Heart right ventricle (tissue), 16 donors: ENCODE measurements around the gene LMF2. TPM values are rescaled to one million over a fixed set of nuclear protein-coding genes. Genes with fewer than 3 reads are reported as not detected.
A peak's percentile ranks its signal among the peaks of the same experiment; 100 is the strongest.

Source experiments
- ATAC-seq, 8 donors: fragments of 200-7000 bp; cut with Tn5 transposase; one replicate each; pipeline ENCODE4 v1.9.1; 2020; ENCODE audit warnings: mild to moderate bottlenecking in 8 of 8, moderate library complexity in 8 of 8, moderate number of reproducible peaks in 1 of 8
- DNase-seq, 2 donors: peaks; one replicate each; pipeline ENCODE4 v3.0.0-alpha.2; 2020
- H3K27ac ChIP-seq, 10 donors: fragments of 200-600 bp; sonication (generic) in 2 of 10; one replicate each; pipeline versions ENCODE4 v1.5.0 to v1.8.0; 2020 to 2022; ENCODE audit warnings: mild to moderate bottlenecking in 3 of 10
- H3K27me3 ChIP-seq, 7 donors: fragments of 200-600 bp; one replicate each; pipeline ENCODE4 v1.8.0; 2021 to 2022; ENCODE audit warnings: mild to moderate bottlenecking in 2 of 7
- H3K36me3 ChIP-seq, 9 donors: fragments of 200-600 bp; sonication (generic) in 1 of 9; one replicate each; pipeline versions ENCODE4 v1.5.0 to v1.8.0; 2020 to 2022; ENCODE audit warnings: mild to moderate bottlenecking in 2 of 9
- H3K4me1 ChIP-seq, 9 donors: fragments of 200-600 bp; sonication (generic) in 1 of 9; one replicate each; pipeline versions ENCODE4 v1.5.0 to v1.8.0; 2020 to 2022; ENCODE audit warnings: mild to moderate bottlenecking in 4 of 9
- H3K4me3 ChIP-seq, 10 donors: fragments of 200-600 bp; sonication (generic) in 2 of 10; one replicate each; pipeline versions ENCODE4 v1.5.0 to v1.8.0; 2020 to 2022; ENCODE audit warnings: mild to moderate bottlenecking in 7 of 10, moderate library complexity in 2 of 10
- H3K9me3 ChIP-seq, 11 donors: fragments of 200-600 bp in 10 of 11; sonication (generic) in 2 of 11; one replicate each; pipeline versions ENCODE4 v1.5.0 to v1.8.0; 2013 to 2022; ENCODE audit warnings: mild to moderate bottlenecking in 2 of 11, control low read depth in 1 of 11, moderate library complexity in 1 of 11
- CTCF ChIP-seq, 9 donors: fragments of 200-600 bp; sonication (generic) in 2 of 9; IDR thresholded peaks; one replicate each; pipeline versions ENCODE4 v1.5.0 to v1.8.0; 2021 to 2022; ENCODE audit warnings: antibody characterized with exemption in 9 of 9, mild to moderate bottlenecking in 5 of 9, moderate library complexity in 1 of 9
- WGBS, 2 donors: extraction: QIAGEN DNeasy Blood & Tissue Kit; methylation state at CpG; one replicate each; pipeline ENCODE4 v1.1.7; 2013; ENCODE audit warnings: inconsistent platforms in 1 of 2; 5-methylcytosine and 5-hydroxymethylcytosine counted together
- intact Hi-C, 10 donors: fragments of 100-400 bp; cut with DNase I; formaldehyde crosslinking; loops; one replicate each; pipeline versions ENCODE4 v1.11.1 to v1.14.2; 2022
- polyA plus RNA-seq, 2 donors: library from polyadenylated mRNA; stranded (reverse); fragments of 200-250 nt; gene quantifications; one replicate each; pipeline ENCODE4 v1.2.3, GENCODE V29; 2013
- total RNA-seq, 10 donors: library from RNA; stranded (reverse); fragmentation: NEBNext Ultra II Directional in 3 of 10; extraction: Animal tissue kit (Norgen Biotek cat#: 25700) in 3 of 10; gene quantifications; one replicate each; pipeline versions ENCODE4 v1.2.1 to v1.2.4, GENCODE V29; 2021 to 2023
- donor health status: Arrhythmogenic right ventricular cardiomyopathy.
- donor health status: ischemic (EF 13 %, LVEDD 7.1; RV severe dilation, severe dysfunction).
- donor health status: healthy with polysubstance abuse.
- donor health status: DM: no; HTN: yes; CAD: no.
- donor health status: DM: no; HTN: no; CAD: no.
- donor health status: ischemic (EF 25% LVEDD 6.9; RV normal size, moderate dysfunction).
- donor health status: ischemic (EF 25% LVEDD 5.7; RV mildly dilated, moderate dysfunction).
- donor health status: healthy.
- donor health status: DM: yes; HTN: yes; CAD: no.
- donor health status: Ischemic cardiomyopathy.
- donor health status: ischemic (EF 35%, LVEDD 5.7; RV mildly dilated, moderate dysfunction).
- donor health status: nonischemic (EF 11% LVEDD 7.7; RV severe dilation, severe dysfunction).
- donor health status: DM: yes; HTN: yes; CAD: no.
- donor health status: PGD.
- donor health status: ischemic (EF 29% LVEDD 5.4; RV normal size, mild dysfunction).
- donor health status: nonischemic (EF 23%, LVEDD 6.1; RV moderate dilation, normal function).

Gene LMF2
- total and polyA plus RNA-seq, 12 donors = 18.8 to 42.5 (median 25.4) TPM

- Histone ChIP-seq H3K4me1 (peaks cover 9 to 68% (median 50%) of the 10 kb centered on the region in 9 donors), H3K4me3 (peak overlapping the region; percentile 40 to 86 (median 71)), H3K27ac (peak overlapping the region; percentile 84 to 99 (median 95)), H3K27me3 (peaks cover 3 to 54% (median 25%) of the 10 kb centered on the region in 7 donors), H3K36me3 (peaks cover 0 to 18% (median 0%) of the 10 kb centered on the region in 9 donors), H3K9me3 (no peaks in the 10 kb centered on the region)
- intact Hi-C loops = loop anchor here in 2 of 10 donors (5.0 kb wide), 1 partner anchor 91 kb away; no protein-coding TSS in a partner anchor
- DNase-seq (peak; percentile 86 to 89), ATAC-seq (peak; percentile 42 to 58 (median 54))
- TF ChIP-seq CTCF (IDR thresholded peaks at IDR 0.05) = no peak
- 4 to 5% methylated on average over 47 to 53 of the region's 53 CpGs for WGBS, 2 donors
Observed at GRCh38 chr22:50530877-50531545, 23.5 kb upstream of the LMF2 start.

- H3K27ac ChIP-seq = peak overlapping the region; percentile 84 to 99 (median 95)
- intact Hi-C loops = loop anchor here in 2 of 10 donors (5.0 kb wide), 1 partner anchor 92 kb away; no protein-coding TSS in a partner anchor
- H3K4me1 ChIP-seq = peaks cover 9 to 68% (median 50%) of the 10 kb centered on the region in 9 donors
- peak in 1 of 2 donors; percentile 50 for DNase-seq
- peaks cover 3 to 53% (median 25%) of the 10 kb centered on the region in 7 donors for H3K27me3 ChIP-seq
- 2 to 4% methylated on average over 21 of the region's 21 CpGs for WGBS, 2 donors
- H3K4me3 ChIP-seq = peak overlapping the region; percentile 40 to 86 (median 71)
- ATAC-seq = no peak
- no peak for TF ChIP-seq CTCF (IDR thresholded peaks at IDR 0.05)
- H3K9me3 ChIP-seq = no peaks in the 10 kb centered on the region
- peaks cover 0 to 18% (median 0%) of the 10 kb centered on the region in 9 donors for H3K36me3 ChIP-seq
Observed at GRCh38 chr22:50530580-50530876, 23.0 kb upstream of the LMF2 start.

GRCh38 chr22:50529897-50530579 lies 22.5 kb upstream of the LMF2 start, which contains the start of gene TYMP:
Gene TYMP (minus strand): TSS chr22:50530012. CDS start chr22:50529709, 303 bp downstream.
- Histone ChIP-seq H3K4me1 (peaks cover 9 to 70% (median 52%) of the 10 kb centered on the region in 9 donors), H3K27ac (peak within 1 kb of the TSS; percentile 84 to 99 (median 95)), H3K4me3 (peak within 1 kb of the TSS; percentile 40 to 86 (median 71)), H3K9me3 (no peaks in the 10 kb centered on the region), H3K27me3 (peaks cover 3 to 49% (median 25%) of the 10 kb centered on the region in 7 donors), H3K36me3 (peaks cover 0 to 18% (median 0%) of the 10 kb centered on the region in 9 donors)
- intact Hi-C loops = loop anchor here in 4 of 10 donors (5.0 to 10.0 kb wide), 3 partner anchors 32 to 285 kb away; partner anchors contain the start of genes SYCE3 (in 1 of the 4) and TUBGCP6 (in 1 of the 4)
- 1% methylated on average over 84 to 92 of the region's 92 CpGs for WGBS, 2 donors
- DNase-seq = peak; percentile 83 to 88
- no peak for TF ChIP-seq CTCF (IDR thresholded peaks at IDR 0.05)
- peak; percentile 23 to 44 (median 34) for ATAC-seq

GRCh38 chr22:50529416-50529896 lies 22.0 kb upstream of the LMF2 start:
- WGBS, 2 donors = 9 to 11% methylated on average over 49 to 50 of the region's 50 CpGs
- Histone ChIP-seq H3K4me1 (peaks cover 9 to 76% (median 58%) of the 10 kb centered on the region in 9 donors), H3K4me3 (peak overlapping the region in 9 of 10 donors; percentile 40 to 86 (median 72)), H3K9me3 (no peaks in the 10 kb centered on the region), H3K36me3 (peaks cover 0 to 20% (median 0%) of the 10 kb centered on the region in 9 donors), H3K27ac (peak overlapping the region; percentile 84 to 99 (median 95)), H3K27me3 (peaks cover 3 to 45% (median 21%) of the 10 kb centered on the region in 7 donors)
- ATAC-seq = no peak
- intact Hi-C loops = loop anchor here in 2 of 10 donors (5.0 to 10.0 kb wide), 3 partner anchors 33 to 285 kb away; partner anchors contain the start of genes SYCE3 (in 1 of the 2) and TUBGCP6 (in 1 of the 2)
- no peak for DNase-seq
- no peak for TF ChIP-seq CTCF (IDR thresholded peaks at IDR 0.05)
